H1 (cell line): Measurements from ENCODE around the gene ITPK1. TPM values are rescaled to one million over a fixed set of nuclear protein-coding genes. Genes with fewer than 3 reads are reported as not detected.

Experiments
- CTCF ChIA-PET: fragments of 300-600 bp; sonication (Branson Sonifier 250); formaldehyde crosslinking; loops from one replicate; lab custom pipeline; 2021; ENCODE audit not compliant: partially characterized antibody; lab: Charles Lee
- POLR2A ChIA-PET: fragments of 300-600 bp; sonication (Branson Sonifier 250); formaldehyde crosslinking; loops from one replicate; lab custom pipeline; 2021; ENCODE audit warnings: inconsistent platforms; ENCODE audit not compliant: partially characterized antibody; lab: Charles Lee
- DNase-seq, 2 experiments: peaks; one replicate each; pipeline versions ENCODE4 v3.0.0 to v3.0.0-alpha.2; 2010 to 2022; ENCODE audit warnings: low spot score in 2 of 2, low read depth in 1 of 2, mixed read lengths in 1 of 2
- FAIRE-seq: peaks from 2 replicates; lab custom pipeline; 2011; peaks lifted over from hg19 to GRCh38; lab: Jason Lieb, UNC
- H2AFZ ChIP-seq: 2 replicates; pipeline ENCODE4 v1.8.1; 2012; ENCODE audit warnings: low read length, inconsistent platforms
- H2AK5ac ChIP-seq: 2 replicates; pipeline ENCODE4 v1.6.1; 2013; ENCODE audit warnings: low read depth, low read length
- H2BK120ac ChIP-seq: replicated peaks from 2 replicates; pipeline ENCODE3; 2013; ENCODE audit warnings: low read depth, low read length, inconsistent platforms
- H2BK12ac ChIP-seq: 2 replicates; pipeline ENCODE4 v1.6.1; 2013; ENCODE audit warnings: low read depth, low read length
- H2BK15ac ChIP-seq: 2 replicates; pipeline ENCODE4 v1.6.1; 2013; ENCODE audit warnings: low read length
- H2BK20ac ChIP-seq: 2 replicates; pipeline ENCODE4 v1.6.1; 2013; ENCODE audit warnings: low read length
- H2BK5ac ChIP-seq: 2 replicates; pipeline ENCODE4 v1.6.1; 2013; ENCODE audit warnings: low read depth, low read length
- H3K14ac ChIP-seq: 2 replicates; pipeline ENCODE4 v1.6.1; 2013; ENCODE audit warnings: inconsistent platforms; ENCODE audit not compliant: insufficient read length
- H3K18ac ChIP-seq: 2 replicates; pipeline ENCODE4 v1.6.1; 2013; ENCODE audit warnings: low read length; ENCODE audit errors: extremely low read depth
- H3K23ac ChIP-seq: 2 replicates; pipeline ENCODE4 v1.6.1; 2013; ENCODE audit warnings: inconsistent platforms; ENCODE audit not compliant: insufficient read length
- H3K23me2 ChIP-seq: 2 replicates; pipeline ENCODE4 v1.6.1; 2013; ENCODE audit warnings: low read depth, low read length
- H3K27ac ChIP-seq: 2 replicates; pipeline ENCODE4 v1.6.1; 2011; ENCODE audit warnings: low read depth, low read length, inconsistent platforms
- H3K27me3 ChIP-seq, 4 experiments: replicated peaks in 1 of 4; 1 replicate in 1 of 4; 2 replicates in 3 of 4; pipeline versions ENCODE4 v1.6.1 to v1.8.1; 2011 to 2013; ENCODE audit warnings: low read length in 3 of 4, mild to moderate bottlenecking in 3 of 4, inconsistent platforms in 2 of 4, mixed read lengths in 2 of 4, moderate library complexity in 1 of 4; ENCODE audit not compliant: control insufficient read depth in 3 of 4, insufficient read depth in 3 of 4; ENCODE audit errors: extremely low read depth in 1 of 4
- H3K36me3 ChIP-seq, 4 experiments: 2 replicates each; pipeline versions ENCODE4 v1.6.1 to v1.8.1; 2011 to 2013; ENCODE audit warnings: mild to moderate bottlenecking in 4 of 4, low read length in 3 of 4, moderate library complexity in 2 of 4, control low read depth in 1 of 4, inconsistent platforms in 1 of 4; ENCODE audit not compliant: insufficient read depth in 4 of 4, control insufficient read depth in 2 of 4
- H3K4ac ChIP-seq: replicated peaks from 2 replicates; pipeline ENCODE3; 2013; ENCODE audit warnings: low read length, low read depth, mixed read lengths, inconsistent platforms; ENCODE audit not compliant: insufficient read length
- H3K4me1 ChIP-seq, 4 experiments: replicated peaks in 1 of 4; 1 replicate in 1 of 4; 2 replicates in 3 of 4; pipeline versions ENCODE4 v1.6.1 to v1.8.1; 2011 to 2013; ENCODE audit warnings: low read length in 3 of 4, inconsistent platforms in 2 of 4, mixed read lengths in 1 of 4; ENCODE audit not compliant: insufficient read depth in 4 of 4, control insufficient read depth in 3 of 4
- H3K4me2 ChIP-seq, 2 experiments: 2 replicates each; pipeline versions ENCODE4 v1.6.1 to v1.8.1; 2011 to 2013; ENCODE audit warnings: low read depth in 2 of 2, low read length in 2 of 2, control low read depth in 1 of 2, inconsistent platforms in 1 of 2, mild to moderate bottlenecking in 1 of 2; ENCODE audit not compliant: insufficient read depth in 1 of 2
- H3K4me3 ChIP-seq, 4 experiments: fragments of 200-600, 300-600 bp in 1 of 4; sonication (generic), shearing (Covaris generic), sonication (Bioruptor Twin) in 1 of 4; 2 replicates each; pipeline versions ENCODE4 v1.5.1 to v1.8.1; 2011 to 2016; ENCODE audit warnings: low read length in 4 of 4, low read depth in 3 of 4, control low read depth in 2 of 4, inconsistent platforms in 2 of 4, mild to moderate bottlenecking in 2 of 4, mixed read lengths in 1 of 4, moderate library complexity in 1 of 4; ENCODE audit not compliant: insufficient read depth in 2 of 4; ENCODE audit errors: extremely low read depth in 1 of 4
- H3K56ac ChIP-seq: replicated peaks from 2 replicates; pipeline ENCODE3; 2013; ENCODE audit warnings: low read depth, mild to moderate bottlenecking, mixed read lengths, low read length, inconsistent platforms; ENCODE audit not compliant: insufficient read length
- H3K79me1 ChIP-seq: 2 replicates; pipeline ENCODE4 v1.6.1; 2013; ENCODE audit warnings: low read depth, low read length, control low read depth
- H3K79me2 ChIP-seq, 2 experiments: 2 replicates each; pipeline versions ENCODE4 v1.6.1 to v1.8.1; 2012 to 2013; ENCODE audit warnings: low read length in 2 of 2, mild to moderate bottlenecking in 2 of 2, inconsistent platforms in 1 of 2; ENCODE audit not compliant: insufficient read depth in 2 of 2, control insufficient read depth in 1 of 2
- H3K9ac ChIP-seq, 4 experiments: replicated peaks in 1 of 4; 1 replicate in 1 of 4; 2 replicates in 3 of 4; pipeline versions ENCODE4 v1.6.1 to v1.8.1; 2011 to 2013; ENCODE audit warnings: low read depth in 3 of 4, low read length in 3 of 4, control low read depth in 2 of 4, mild to moderate bottlenecking in 2 of 4, moderate library complexity in 2 of 4, inconsistent platforms in 1 of 4; ENCODE audit errors: extremely low read depth in 1 of 4
- H3K9me3 ChIP-seq, 2 experiments: 2 replicates each; pipeline versions ENCODE4 v1.6.1 to v1.8.1; 2012 to 2013; ENCODE audit warnings: mild to moderate bottlenecking in 2 of 2, moderate library complexity in 2 of 2, control low read depth in 1 of 2, inconsistent platforms in 1 of 2, low read depth in 1 of 2, low read length in 1 of 2, mixed read lengths in 1 of 2; ENCODE audit not compliant: insufficient read depth in 2 of 2
- H4K20me1 ChIP-seq, 2 experiments: replicated peaks in 1 of 2; 2 replicates each; pipeline versions ENCODE3 to v1.8.1; 2011 to 2013; ENCODE audit warnings: inconsistent platforms in 2 of 2, low read length in 2 of 2, mild to moderate bottlenecking in 1 of 2; ENCODE audit not compliant: insufficient read depth in 2 of 2, control insufficient read depth in 1 of 2
- H4K5ac ChIP-seq: 2 replicates; pipeline ENCODE4 v1.6.1; 2013; ENCODE audit warnings: low read length, low read depth, mixed read lengths, inconsistent platforms; ENCODE audit not compliant: insufficient read length
- H4K8ac ChIP-seq: 2 replicates; pipeline ENCODE4 v1.8.0; 2013; ENCODE audit warnings: mild to moderate bottlenecking, moderate library complexity, low read length, inconsistent platforms; ENCODE audit not compliant: insufficient read depth; ENCODE audit errors: extremely low read depth
- H4K91ac ChIP-seq: replicated peaks from 2 replicates; pipeline ENCODE3; 2013; ENCODE audit warnings: low read length, mixed read lengths, inconsistent platforms; ENCODE audit not compliant: insufficient read length
- CHD2 ChIP-seq: IDR thresholded peaks from 2 replicates; pipeline ENCODE4 v1.6.1; 2012; ENCODE audit warnings: low read length, improper control_type of control experiment
- POLR2AphosphoS5 ChIP-seq: IDR thresholded peaks from 2 replicates; pipeline ENCODE4 v1.6.1; 2011; ENCODE audit warnings: low read depth, low read length
- WGBS, 2 experiments: shearing (Covaris generic) in 1 of 2; methylation state at CpG; one replicate each; pipeline versions ENCODE4 v1.1.6 to v1.1.7; 2013 to 2015; ENCODE audit warnings: low lambda C conversion rate in 2 of 2, mixed read lengths in 2 of 2, inconsistent platforms in 1 of 2, low coverage in 1 of 2, missing lambda C conversion rate in 1 of 2; ENCODE audit not compliant: insufficient replicate concordance in 2 of 2, insufficient coverage in 1 of 2, insufficient read length in 1 of 2; ENCODE audit errors: extremely low coverage in 1 of 2, missing lambda C conversion rate in 1 of 2; 5-methylcytosine and 5-hydroxymethylcytosine counted together
- polyA plus RNA-seq, 7 experiments: library from polyadenylated mRNA; depleted of rRNA in 3 of 7; stranded (reverse) in 5 of 7; unstranded in 2 of 7; fragments of >200 nt in 5 of 7; fragments of 200-250 nt in 2 of 7; gene quantifications; 1 replicate in 5 of 7; 2 replicates in 1 of 7; 4 replicates in 1 of 7; pipeline versions ENCODE4 v1.2.1 to v1.2.3, GENCODE V29; 2011 to 2013; ENCODE audit warnings: missing spikeins in 2 of 7, mixed read lengths in 2 of 7
- total RNA-seq: library from RNA; stranded (reverse); fragmentation: NEBNext Ultra II Directional; extraction: Animal tissue kit (Norgen Biotek cat#: 25700); gene quantifications from 2 replicates; pipeline ENCODE4 v1.2.1, GENCODE V29; 2021

The ITPK1 gene
- total and polyA plus RNA-seq, 2 of the 8 experiments (the other 6 are each of a cell fraction or from before 2014, with no cell fraction given): 108 to 143 TPM

DNA sequence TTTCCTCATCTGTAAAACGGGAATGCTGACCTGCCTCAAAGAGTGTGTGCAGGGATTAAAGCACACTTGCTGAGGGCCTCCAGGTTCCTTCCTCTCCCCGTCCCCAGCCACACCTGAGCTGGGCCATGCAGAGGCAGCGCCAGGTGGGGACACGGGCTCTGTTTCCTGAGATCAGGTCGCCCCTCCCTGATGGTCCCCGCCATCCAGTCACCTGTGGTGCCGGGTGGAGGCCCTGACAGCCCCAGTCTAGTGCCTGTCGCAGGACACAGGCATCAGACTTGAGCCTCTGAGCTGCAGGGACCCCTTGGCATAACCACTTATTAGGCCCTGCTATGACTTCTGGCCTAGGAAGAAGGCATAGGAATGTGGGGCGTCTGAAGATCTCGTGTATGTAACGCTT, 180.3 kb downstream of the ITPK1 start:
- H2BK20ac ChIP-seq: no peak overlapping the region
- H4K20me1 ChIP-seq: peaks cover 4 to 9% of the 10 kb centered on the region in 2 experiments
- no peak overlapping the region for H3K4ac ChIP-seq
- no peak overlapping the region for H3K23ac ChIP-seq
- no peaks in the 10 kb centered on the region for H3K79me2 ChIP-seq
- no peak overlapping the region for H3K27ac ChIP-seq
- H3K9ac ChIP-seq: no peak overlapping the region
- no peak overlapping the region for H4K5ac ChIP-seq
- H3K4me3 ChIP-seq: no peak overlapping the region
- no peak overlapping the region for H2AFZ ChIP-seq
- no peak overlapping the region for H2AK5ac ChIP-seq
- no peak overlapping the region for H2BK15ac ChIP-seq
- WGBS, 2 experiments: 87% methylated on average over 11 of the region's 11 CpGs; no CpG with 5 or more reads in 1 of the 2 experiments
- no peaks in the 10 kb centered on the region for H3K27me3 ChIP-seq
- DNase-seq: no peak
- no peak overlapping the region for H2BK12ac ChIP-seq
- no peaks in the 10 kb centered on the region for H3K36me3 ChIP-seq
- no peaks in the 10 kb centered on the region for H3K79me1 ChIP-seq
- H3K9me3 ChIP-seq: no peaks in the 10 kb centered on the region
- H3K56ac ChIP-seq: no peak overlapping the region
- H3K18ac ChIP-seq: no peak overlapping the region
- no peak overlapping the region for H2BK5ac ChIP-seq
- no peak for FAIRE-seq
- H3K14ac ChIP-seq: no peak overlapping the region
- no peak overlapping the region for H4K8ac ChIP-seq
- H3K23me2 ChIP-seq: no peaks in the 10 kb centered on the region
- ChIA-PET CTCF (interaction anchor here (0.8 to 3.0 kb wide), 5 partner anchors 16 to 239 kb away, joined by 3 to 12 read pairs (median 3); no protein-coding TSS in a partner anchor), POLR2A (interaction anchor here (0.6 kb wide), 1 partner anchor 35 kb away, joined by 3 read pairs; no protein-coding TSS in a partner anchor)
- no peak overlapping the region for H4K91ac ChIP-seq
- no peaks in the 10 kb centered on the region for H3K4me1 ChIP-seq
- H3K4me2 ChIP-seq: no peak overlapping the region
- TF ChIP-seq CHD2 (no peak), POLR2AphosphoS5 (0 out of 2 replicates have a peak, but pooled peaks have one; percentile 29)
- TF ChIP-seq, all 59 proteins: peak for 1
- H2BK120ac ChIP-seq: no peak overlapping the region
